ENCODE measurements around the gene SGCB. TPM values are rescaled to one million over a fixed set of nuclear protein-coding genes. Genes with fewer than 3 reads are reported as not detected.

Gene SGCB
- total and polyA plus RNA-seq, 11 donors: 17.4 to 111 (median 72.5) TPM

- 6 to 8% (median 8%) methylated on average over 42 to 46 of the region's 46 CpGs for WGBS, 4 donors
Measured at GRCh38 chr4:52051615-52052474, 13.7 kb upstream of the SGCB start.

DNA sequence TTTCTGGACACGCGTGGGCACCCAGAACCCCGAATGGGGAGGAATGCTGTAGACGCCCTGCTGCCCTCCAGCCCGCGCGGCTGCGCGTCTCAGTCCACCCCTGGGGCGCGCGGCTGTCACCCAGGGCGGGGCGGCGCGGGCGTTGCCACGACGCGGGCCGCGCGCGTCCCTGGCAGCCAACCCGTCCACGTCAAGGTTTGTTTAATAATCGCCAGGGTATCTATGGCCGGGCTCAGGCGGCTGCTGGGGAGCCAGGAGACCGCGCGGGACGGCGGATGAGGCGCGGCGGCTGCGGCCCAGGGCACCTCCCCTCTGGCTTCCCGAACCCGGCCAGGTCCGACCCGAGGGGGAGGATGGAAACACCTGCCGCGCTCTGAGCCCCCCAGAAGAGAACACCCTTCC lies 13.1 kb upstream of the SGCB start, which contains the start of gene SPATA18:
TSS of gene SPATA18 (plus strand) at position 92 of the 402 bp plus-strand sequence. CDS start 401 bp downstream, outside the sequence.
- Histone ChIP-seq H3K4me3 (peak within 1 kb of the TSS; percentile 39 to 81 (median 64)), H3K9me3 (no peaks in the 10 kb centered on the region), H3K27ac (peak within 1 kb of the TSS; percentile 8 to 80 (median 52)), H3K36me3 (no peaks in the 10 kb centered on the region), H3K4me1 (peaks cover 0 to 19% (median 7%) of the 10 kb centered on the region in 12 donors), H3K27me3 (peaks cover 0 to 58% (median 0%) of the 10 kb centered on the region in 9 donors)
- ATAC-seq (peak; percentile 35 to 81 (median 62)), DNase-seq (peak; percentile 13 to 55 (median 29))
- WGBS, 4 donors: 0 to 2% (median 1%) methylated on average over 30 to 44 of the region's 44 CpGs
- TF ChIP-seq POLR2A (IDR thresholded peaks at IDR 0.05): no peak
- TF ChIP-seq CTCF (IDR thresholded peaks at IDR 0.05): no peak
- intact Hi-C loops (cut with DNase I): no loop called here

More at GRCh38 chr4:52051615-52052474, 13.7 kb upstream of the SGCB start:
- DNase-seq (peak; percentile 68 to 86 (median 79)), ATAC-seq (peak; percentile 85 to 97 (median 92))
- Histone ChIP-seq H3K36me3 (no peaks in the 10 kb centered on the region), H3K9me3 (no peaks in the 10 kb centered on the region), H3K4me1 (peaks cover 0 to 19% (median 7%) of the 10 kb centered on the region in 12 donors), H3K27me3 (peaks cover 0 to 57% (median 0%) of the 10 kb centered on the region in 9 donors), H3K4me3 (peak overlapping the region; percentile 39 to 81 (median 64)), H3K27ac (peak overlapping the region; percentile 8 to 80 (median 52))
- no peak for TF ChIP-seq CTCF (IDR thresholded peaks at IDR 0.05)
- no peak for TF ChIP-seq POLR2A (IDR thresholded peaks at IDR 0.05)
- intact Hi-C loops (cut with DNase I): no loop called here

GRCh38 chr4:52049266-52049665 lies 11.2 kb upstream of the SGCB start:
- intact Hi-C loops (cut with DNase I): loop anchor here in 1 of 10 donors (10.0 kb wide), 1 partner anchor 204 kb away; the partner anchor contains the start of gene DCUN1D4
- WGBS, 4 donors: 91 to 95% (median 94%) methylated on average over 5 of the region's 5 CpGs
- Histone ChIP-seq H3K36me3 (no peaks in the 10 kb centered on the region), H3K27me3 (peaks cover 0 to 67% (median 5%) of the 10 kb centered on the region in 9 donors), H3K9me3 (no peaks in the 10 kb centered on the region), H3K4me3 (no peak overlapping the region), H3K4me1 (peaks cover 0 to 19% (median 7%) of the 10 kb centered on the region in 12 donors), H3K27ac (no peak overlapping the region)
- ATAC-seq (no peak), DNase-seq (no peak)
- TF ChIP-seq CTCF (IDR thresholded peaks at IDR 0.05) (no peak), POLR2A (IDR thresholded peaks at IDR 0.05) (no peak)

- Histone ChIP-seq H3K27me3 (peaks cover 0 to 43% (median 5%) of the 10 kb centered on the region in 9 donors), H3K4me3 (no peak overlapping the region), H3K9me3 (no peaks in the 10 kb centered on the region), H3K36me3 (no peaks in the 10 kb centered on the region), H3K27ac (no peak overlapping the region), H3K4me1 (no peaks in the 10 kb centered on the region)
- 95 to 100% (median 97%) methylated on average over 1 of the region's 1 CpG for WGBS, 4 donors
- intact Hi-C loops (cut with DNase I): loop anchor here in 1 of 10 donors (10.0 kb wide), 1 partner anchor 200 kb away; the partner anchor contains the start of gene DCUN1D4
- TF ChIP-seq POLR2A (IDR thresholded peaks at IDR 0.05): no peak
- TF ChIP-seq CTCF (IDR thresholded peaks at IDR 0.05): no peak
- DNase-seq (no peak), ATAC-seq (no peak)
Measured at GRCh38 chr4:52045028-52045427, 6.9 kb upstream of the SGCB start.
